H1 (cell line): ENCODE data around the gene FBXO28. TPM values are rescaled to one million over a fixed set of nuclear protein-coding genes. Genes with fewer than 3 reads are reported as not detected.

Experiments used
- CTCF ChIA-PET: fragments of 300-600 bp; sonication (Branson Sonifier 250); formaldehyde crosslinking; loops from one replicate; lab custom pipeline; 2021; ENCODE audit not compliant: partially characterized antibody; lab: Charles Lee
- POLR2A ChIA-PET: fragments of 300-600 bp; sonication (Branson Sonifier 250); formaldehyde crosslinking; loops from one replicate; lab custom pipeline; 2021; ENCODE audit warnings: inconsistent platforms; ENCODE audit not compliant: partially characterized antibody; lab: Charles Lee
- DNase-seq, 2 experiments: peaks; one replicate each; pipeline versions ENCODE4 v3.0.0 to v3.0.0-alpha.2; 2010 to 2022; ENCODE audit warnings: low spot score in 2 of 2, low read depth in 1 of 2, mixed read lengths in 1 of 2
- FAIRE-seq: peaks from 2 replicates; lab custom pipeline; 2011; peaks lifted over from hg19 to GRCh38; lab: Jason Lieb, UNC
- H2AFZ ChIP-seq: 2 replicates; pipeline ENCODE4 v1.8.1; 2012; ENCODE audit warnings: low read length, inconsistent platforms
- H2AK5ac ChIP-seq: 2 replicates; pipeline ENCODE4 v1.6.1; 2013; ENCODE audit warnings: low read depth, low read length
- H2BK120ac ChIP-seq: replicated peaks from 2 replicates; pipeline ENCODE3; 2013; ENCODE audit warnings: low read depth, low read length, inconsistent platforms
- H2BK12ac ChIP-seq: 2 replicates; pipeline ENCODE4 v1.6.1; 2013; ENCODE audit warnings: low read depth, low read length
- H2BK15ac ChIP-seq: 2 replicates; pipeline ENCODE4 v1.6.1; 2013; ENCODE audit warnings: low read length
- H2BK20ac ChIP-seq: 2 replicates; pipeline ENCODE4 v1.6.1; 2013; ENCODE audit warnings: low read length
- H2BK5ac ChIP-seq: 2 replicates; pipeline ENCODE4 v1.6.1; 2013; ENCODE audit warnings: low read depth, low read length
- H3K14ac ChIP-seq: 2 replicates; pipeline ENCODE4 v1.6.1; 2013; ENCODE audit warnings: inconsistent platforms; ENCODE audit not compliant: insufficient read length
- H3K18ac ChIP-seq: 2 replicates; pipeline ENCODE4 v1.6.1; 2013; ENCODE audit warnings: low read length; ENCODE audit errors: extremely low read depth
- H3K23ac ChIP-seq: 2 replicates; pipeline ENCODE4 v1.6.1; 2013; ENCODE audit warnings: inconsistent platforms; ENCODE audit not compliant: insufficient read length
- H3K23me2 ChIP-seq: 2 replicates; pipeline ENCODE4 v1.6.1; 2013; ENCODE audit warnings: low read depth, low read length
- H3K27ac ChIP-seq: 2 replicates; pipeline ENCODE4 v1.6.1; 2011; ENCODE audit warnings: low read depth, low read length, inconsistent platforms
- H3K27me3 ChIP-seq, 4 experiments: replicated peaks in 1 of 4; 1 replicate in 1 of 4; 2 replicates in 3 of 4; pipeline versions ENCODE4 v1.6.1 to v1.8.1; 2011 to 2013; ENCODE audit warnings: low read length in 3 of 4, mild to moderate bottlenecking in 3 of 4, inconsistent platforms in 2 of 4, mixed read lengths in 2 of 4, moderate library complexity in 1 of 4; ENCODE audit not compliant: control insufficient read depth in 3 of 4, insufficient read depth in 3 of 4; ENCODE audit errors: extremely low read depth in 1 of 4
- H3K36me3 ChIP-seq, 4 experiments: 2 replicates each; pipeline versions ENCODE4 v1.6.1 to v1.8.1; 2011 to 2013; ENCODE audit warnings: mild to moderate bottlenecking in 4 of 4, low read length in 3 of 4, moderate library complexity in 2 of 4, control low read depth in 1 of 4, inconsistent platforms in 1 of 4; ENCODE audit not compliant: insufficient read depth in 4 of 4, control insufficient read depth in 2 of 4
- H3K4ac ChIP-seq: replicated peaks from 2 replicates; pipeline ENCODE3; 2013; ENCODE audit warnings: low read length, low read depth, mixed read lengths, inconsistent platforms; ENCODE audit not compliant: insufficient read length
- H3K4me1 ChIP-seq, 4 experiments: replicated peaks in 1 of 4; 1 replicate in 1 of 4; 2 replicates in 3 of 4; pipeline versions ENCODE4 v1.6.1 to v1.8.1; 2011 to 2013; ENCODE audit warnings: low read length in 3 of 4, inconsistent platforms in 2 of 4, mixed read lengths in 1 of 4; ENCODE audit not compliant: insufficient read depth in 4 of 4, control insufficient read depth in 3 of 4
- H3K4me2 ChIP-seq, 2 experiments: 2 replicates each; pipeline versions ENCODE4 v1.6.1 to v1.8.1; 2011 to 2013; ENCODE audit warnings: low read depth in 2 of 2, low read length in 2 of 2, control low read depth in 1 of 2, inconsistent platforms in 1 of 2, mild to moderate bottlenecking in 1 of 2; ENCODE audit not compliant: insufficient read depth in 1 of 2
- H3K4me3 ChIP-seq, 4 experiments: fragments of 200-600, 300-600 bp in 1 of 4; sonication (generic), shearing (Covaris generic), sonication (Bioruptor Twin) in 1 of 4; 2 replicates each; pipeline versions ENCODE4 v1.5.1 to v1.8.1; 2011 to 2016; ENCODE audit warnings: low read length in 4 of 4, low read depth in 3 of 4, control low read depth in 2 of 4, inconsistent platforms in 2 of 4, mild to moderate bottlenecking in 2 of 4, mixed read lengths in 1 of 4, moderate library complexity in 1 of 4; ENCODE audit not compliant: insufficient read depth in 2 of 4; ENCODE audit errors: extremely low read depth in 1 of 4
- H3K56ac ChIP-seq: replicated peaks from 2 replicates; pipeline ENCODE3; 2013; ENCODE audit warnings: low read depth, mild to moderate bottlenecking, mixed read lengths, low read length, inconsistent platforms; ENCODE audit not compliant: insufficient read length
- H3K79me1 ChIP-seq: 2 replicates; pipeline ENCODE4 v1.6.1; 2013; ENCODE audit warnings: low read depth, low read length, control low read depth
- H3K79me2 ChIP-seq, 2 experiments: 2 replicates each; pipeline versions ENCODE4 v1.6.1 to v1.8.1; 2012 to 2013; ENCODE audit warnings: low read length in 2 of 2, mild to moderate bottlenecking in 2 of 2, inconsistent platforms in 1 of 2; ENCODE audit not compliant: insufficient read depth in 2 of 2, control insufficient read depth in 1 of 2
- H3K9ac ChIP-seq, 4 experiments: replicated peaks in 1 of 4; 1 replicate in 1 of 4; 2 replicates in 3 of 4; pipeline versions ENCODE4 v1.6.1 to v1.8.1; 2011 to 2013; ENCODE audit warnings: low read depth in 3 of 4, low read length in 3 of 4, control low read depth in 2 of 4, mild to moderate bottlenecking in 2 of 4, moderate library complexity in 2 of 4, inconsistent platforms in 1 of 4; ENCODE audit errors: extremely low read depth in 1 of 4
- H3K9me3 ChIP-seq, 2 experiments: 2 replicates each; pipeline versions ENCODE4 v1.6.1 to v1.8.1; 2012 to 2013; ENCODE audit warnings: mild to moderate bottlenecking in 2 of 2, moderate library complexity in 2 of 2, control low read depth in 1 of 2, inconsistent platforms in 1 of 2, low read depth in 1 of 2, low read length in 1 of 2, mixed read lengths in 1 of 2; ENCODE audit not compliant: insufficient read depth in 2 of 2
- H4K20me1 ChIP-seq, 2 experiments: replicated peaks in 1 of 2; 2 replicates each; pipeline versions ENCODE3 to v1.8.1; 2011 to 2013; ENCODE audit warnings: inconsistent platforms in 2 of 2, low read length in 2 of 2, mild to moderate bottlenecking in 1 of 2; ENCODE audit not compliant: insufficient read depth in 2 of 2, control insufficient read depth in 1 of 2
- H4K5ac ChIP-seq: 2 replicates; pipeline ENCODE4 v1.6.1; 2013; ENCODE audit warnings: low read length, low read depth, mixed read lengths, inconsistent platforms; ENCODE audit not compliant: insufficient read length
- H4K8ac ChIP-seq: 2 replicates; pipeline ENCODE4 v1.8.0; 2013; ENCODE audit warnings: mild to moderate bottlenecking, moderate library complexity, low read length, inconsistent platforms; ENCODE audit not compliant: insufficient read depth; ENCODE audit errors: extremely low read depth
- H4K91ac ChIP-seq: replicated peaks from 2 replicates; pipeline ENCODE3; 2013; ENCODE audit warnings: low read length, mixed read lengths, inconsistent platforms; ENCODE audit not compliant: insufficient read length
- GTF2F1 ChIP-seq: IDR thresholded peaks from 2 replicates; pipeline ENCODE4 v1.6.1; 2012; ENCODE audit warnings: low read depth, low read length, improper control_type of control experiment, borderline replicate concordance
- WGBS, 2 experiments: shearing (Covaris generic) in 1 of 2; methylation state at CpG; one replicate each; pipeline versions ENCODE4 v1.1.6 to v1.1.7; 2013 to 2015; ENCODE audit warnings: low lambda C conversion rate in 2 of 2, mixed read lengths in 2 of 2, inconsistent platforms in 1 of 2, low coverage in 1 of 2, missing lambda C conversion rate in 1 of 2; ENCODE audit not compliant: insufficient replicate concordance in 2 of 2, insufficient coverage in 1 of 2, insufficient read length in 1 of 2; ENCODE audit errors: extremely low coverage in 1 of 2, missing lambda C conversion rate in 1 of 2; 5-methylcytosine and 5-hydroxymethylcytosine counted together
- polyA plus RNA-seq, 7 experiments: library from polyadenylated mRNA; depleted of rRNA in 3 of 7; stranded (reverse) in 5 of 7; unstranded in 2 of 7; fragments of >200 nt in 5 of 7; fragments of 200-250 nt in 2 of 7; gene quantifications; 1 replicate in 5 of 7; 2 replicates in 1 of 7; 4 replicates in 1 of 7; pipeline versions ENCODE4 v1.2.1 to v1.2.3, GENCODE V29; 2011 to 2013; ENCODE audit warnings: missing spikeins in 2 of 7, mixed read lengths in 2 of 7
- total RNA-seq: library from RNA; stranded (reverse); fragmentation: NEBNext Ultra II Directional; extraction: Animal tissue kit (Norgen Biotek cat#: 25700); gene quantifications from 2 replicates; pipeline ENCODE4 v1.2.1, GENCODE V29; 2021

FBXO28 gene
- total and polyA plus RNA-seq, 2 of the 8 experiments (the other 6 are each of a cell fraction or from before 2014, with no cell fraction given) = 10.3 to 42.5 TPM

GRCh38 chr1:224160171-224160682 is 46.3 kb downstream of the FBXO28 start:
- no peak overlapping the region for H3K27ac ChIP-seq
- 93% methylated on average over 9 of the region's 9 CpGs; no CpG with 5 or more reads in 1 of the 2 experiments for WGBS, 2 experiments
- no peak for TF ChIP-seq GTF2F1

More at GRCh38 chr1:224160171-224160682, 46.3 kb downstream of the FBXO28 start:
- H2BK120ac ChIP-seq = no peak overlapping the region
- H3K14ac ChIP-seq = no peak overlapping the region
- no peak overlapping the region for H4K5ac ChIP-seq
- H4K8ac ChIP-seq = no peak overlapping the region
- no peaks in the 10 kb centered on the region for H3K79me1 ChIP-seq
- no peak overlapping the region for H3K18ac ChIP-seq
- no peaks in the 10 kb centered on the region for H3K23me2 ChIP-seq
- no peak overlapping the region for H3K4me2 ChIP-seq
- H2BK15ac ChIP-seq = no peak overlapping the region
- H3K4me3 ChIP-seq = no peak overlapping the region
- H3K9me3 ChIP-seq = no peaks in the 10 kb centered on the region
- no peak overlapping the region for H3K56ac ChIP-seq
- H3K4me1 ChIP-seq = peaks cover 0 to 10% (median 5%) of the 10 kb centered on the region in 4 experiments; a peak in 4 of 7 replicates
- no peak overlapping the region for H2AFZ ChIP-seq
- H3K27me3 ChIP-seq = no peaks in the 10 kb centered on the region
- FAIRE-seq = no peak
- peaks cover 0 to 47% (median 25%) of the 10 kb centered on the region in 4 experiments; a peak in 6 of 8 replicates for H3K36me3 ChIP-seq
- no peak overlapping the region for H2BK5ac ChIP-seq
- no peaks in the 10 kb centered on the region for H3K79me2 ChIP-seq
- H2BK12ac ChIP-seq = no peak overlapping the region
- H2AK5ac ChIP-seq = no peak overlapping the region
- H3K9ac ChIP-seq = no peak overlapping the region
- H3K4ac ChIP-seq = no peak overlapping the region
- CTCF ChIA-PET = interaction anchor here (1.5 kb wide), 1 partner anchor 174 kb away, joined by 3 read pairs; no protein-coding TSS in a partner anchor
- POLR2A ChIA-PET = no interaction called here
- no peaks in the 10 kb centered on the region for H4K20me1 ChIP-seq
- H2BK20ac ChIP-seq = no peak overlapping the region
- H4K91ac ChIP-seq = no peak overlapping the region
- no peak for DNase-seq
- H3K23ac ChIP-seq = no peak overlapping the region
